ENCODE data around the gene IFNA2.
"Not testable (repeated sequence)": the region's sequence is repeated elsewhere in the genome, so short reads cannot be mapped to it uniquely, and the experiment has no call there.

IFNA2 gene

DNA sequence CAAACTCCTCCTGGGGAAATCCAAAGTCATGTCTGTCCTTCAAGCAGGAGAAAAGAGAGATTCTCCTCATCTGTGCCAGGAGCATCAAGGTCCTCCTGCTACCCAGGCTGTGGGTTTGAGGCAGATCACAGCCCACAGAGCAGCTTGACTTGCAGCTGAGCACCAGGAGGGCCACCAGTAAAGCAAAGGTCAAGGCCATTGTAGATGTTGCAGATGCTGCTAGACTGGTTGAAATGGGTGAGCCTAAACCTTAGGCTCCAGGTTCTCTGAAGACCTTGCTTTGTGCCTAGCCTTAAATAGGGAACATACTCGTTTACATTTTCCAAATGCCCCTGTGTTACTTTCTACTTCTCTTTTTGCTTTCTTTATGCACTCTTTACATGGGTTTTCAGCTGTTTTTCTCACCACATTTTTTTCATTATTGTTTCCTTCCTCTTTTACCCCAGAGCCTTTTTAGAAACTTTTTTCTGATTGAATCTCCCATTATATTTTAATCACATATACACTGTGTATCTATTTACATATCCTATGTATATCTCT, at the start of gene IFNA2:
Gene IFNA2 (minus strand): TSS at position 268 of the 540 bp plus-strand sequence. CDS start 69 bp downstream, at position 199.
- no peak for FAIRE-seq

GRCh38 chr9:21435015-21435383, 49.8 kb upstream of the IFNA2 start:
- FAIRE-seq, result not testable (repeated sequence)

DNA sequence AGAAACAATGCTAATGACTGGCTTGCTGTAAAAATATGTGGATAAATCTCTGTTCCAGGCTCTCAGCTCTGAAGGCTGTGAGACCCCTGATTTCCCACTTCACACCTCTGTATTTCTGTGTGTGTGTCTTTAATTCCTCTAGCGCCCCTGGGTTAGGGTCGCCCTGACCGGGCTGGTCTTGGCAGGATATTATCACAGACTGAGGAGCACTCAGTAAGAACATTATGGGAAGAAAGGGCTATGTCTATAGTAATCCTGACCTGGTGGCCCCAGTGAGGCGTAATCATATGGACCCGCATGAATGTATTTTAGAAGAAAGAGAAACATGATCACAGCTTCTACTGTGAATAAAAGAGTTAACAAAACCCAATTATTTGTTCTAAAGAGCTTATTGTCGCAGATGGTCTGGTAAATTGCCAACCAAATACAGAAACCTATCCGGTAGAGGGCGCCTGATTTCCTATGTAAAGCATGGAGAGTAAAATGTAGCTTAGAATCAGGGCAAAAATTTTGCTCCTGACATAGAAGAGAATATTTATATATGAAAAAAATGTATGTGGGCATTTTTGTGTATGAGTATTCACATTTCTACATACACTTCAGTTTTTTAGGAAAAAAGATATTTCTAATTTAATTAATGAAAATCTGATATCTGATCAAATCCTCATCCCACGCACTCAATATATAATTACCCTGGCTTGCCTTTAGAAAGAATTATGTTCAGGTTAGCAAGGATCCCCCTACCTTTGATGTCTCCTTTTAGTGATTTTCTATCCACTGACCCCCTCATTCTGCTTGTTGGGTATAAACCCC, 49.2 kb upstream of the IFNA2 start:
- FAIRE-seq, result peak; percentile 78

GRCh38 chr9:21432672-21433425, 47.7 kb upstream of the IFNA2 start:
- FAIRE-seq, result no peak

DNA sequence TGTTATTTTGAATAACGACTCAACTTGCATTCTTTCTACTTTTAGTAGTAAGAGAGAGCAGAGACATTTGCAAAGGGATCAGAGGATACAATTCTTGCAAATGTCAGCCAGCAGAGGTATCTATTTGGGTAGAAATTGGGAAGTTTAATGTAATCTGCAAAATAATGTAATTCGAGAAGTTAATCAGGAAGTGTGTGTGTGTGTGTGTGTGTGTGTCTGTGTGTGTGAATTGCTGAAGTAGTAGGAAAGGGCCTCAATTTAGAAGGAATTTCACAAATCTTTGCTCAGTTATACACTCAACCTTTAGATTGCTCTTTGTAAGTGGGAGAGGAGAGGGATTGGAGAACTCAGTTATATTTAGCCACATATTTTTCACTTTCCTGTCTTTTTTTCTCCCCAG, 44.0 kb upstream of the IFNA2 start:
- no peak for FAIRE-seq

DNA sequence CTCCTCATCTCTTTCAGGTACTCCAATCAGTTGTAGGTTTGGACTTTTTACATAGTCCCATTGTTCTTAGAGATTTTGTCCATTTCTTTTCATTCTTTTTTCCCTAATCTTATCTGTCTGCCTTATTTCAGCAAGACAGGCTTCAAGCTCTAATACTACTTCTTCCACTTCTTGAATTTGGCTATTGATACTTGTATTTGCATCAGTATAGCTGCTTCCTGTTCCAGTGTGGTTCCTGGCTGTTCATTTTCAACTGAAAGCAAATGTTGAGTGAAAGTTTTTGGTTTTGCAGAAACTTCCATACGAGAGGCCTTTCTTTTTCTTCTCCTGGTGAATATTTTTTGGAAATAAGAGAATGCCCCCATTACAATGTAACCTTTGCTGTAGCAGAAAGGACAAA, 43.0 kb upstream of the IFNA2 start:
- no peak for FAIRE-seq

DNA sequence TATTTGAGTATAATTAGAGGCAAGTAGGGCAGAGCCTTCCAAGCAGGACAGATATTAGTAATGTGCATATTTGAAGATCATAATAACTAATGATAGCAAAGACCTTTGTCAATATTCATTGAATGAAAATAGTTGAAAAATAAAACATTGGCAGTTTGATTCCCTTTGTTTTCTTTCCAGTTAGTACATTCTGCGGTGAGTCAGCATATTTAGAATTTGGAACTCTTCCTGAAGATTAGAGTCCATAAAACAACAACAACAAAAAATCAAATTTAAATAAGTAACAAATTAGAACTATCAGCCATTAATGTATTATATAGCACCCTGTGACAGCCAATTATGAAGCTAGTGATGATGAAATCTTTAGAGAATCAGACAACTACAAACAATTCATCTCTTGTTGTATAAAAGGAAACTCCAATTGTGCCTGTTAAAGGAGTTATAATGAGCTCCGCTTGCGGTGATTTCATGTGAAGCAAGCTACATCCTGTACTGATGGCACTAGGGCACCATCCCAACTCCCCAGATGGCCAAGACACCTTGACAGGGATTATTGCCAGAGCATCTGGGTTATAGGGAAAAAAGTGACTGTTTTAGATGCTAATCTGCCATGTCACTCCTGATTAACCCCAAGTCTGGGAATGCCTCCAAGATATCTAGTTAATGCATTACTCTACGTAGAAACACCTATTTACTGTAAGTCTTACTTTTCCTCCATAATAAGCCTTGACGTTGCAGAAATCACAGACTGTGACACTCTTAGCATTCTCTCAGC, 30.5 kb upstream of the IFNA2 start:
- no peak for FAIRE-seq

DNA sequence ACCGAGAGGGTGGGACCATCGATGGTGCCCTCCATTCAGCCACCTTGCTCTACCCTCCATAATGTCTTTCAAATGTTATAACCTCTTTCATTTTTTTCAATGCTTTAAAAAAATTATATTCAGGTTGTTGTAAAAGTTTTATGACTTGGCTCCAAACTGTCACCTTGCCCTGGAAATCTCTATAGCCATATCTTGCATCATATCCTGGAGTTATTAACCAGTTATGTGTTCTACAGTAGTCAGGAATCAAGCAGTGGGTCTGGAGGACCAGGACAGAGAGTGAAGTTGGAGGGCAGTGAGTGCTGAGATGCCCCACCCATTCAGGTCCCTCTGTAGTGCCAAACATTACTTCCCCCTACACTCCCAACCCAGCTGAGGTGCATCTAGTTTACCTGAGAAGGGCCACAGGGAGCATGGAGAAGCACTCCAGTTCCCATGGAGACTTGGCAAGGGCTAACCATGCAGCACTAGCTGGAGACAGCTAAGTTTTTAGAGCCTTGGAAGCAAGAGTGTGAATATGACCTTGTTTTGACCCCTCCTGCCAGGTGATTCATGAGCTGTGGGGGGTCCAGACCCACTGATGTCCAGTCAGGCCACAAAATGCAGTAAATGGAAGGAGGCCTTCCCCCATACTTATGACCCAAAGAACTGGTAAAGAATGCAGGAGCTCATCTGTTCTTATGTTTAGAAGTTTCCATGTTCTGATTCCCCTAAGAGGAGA, 29.2 kb upstream of the IFNA2 start:
- FAIRE-seq, result no peak

GRCh38 chr9:21413624-21414023, 28.4 kb upstream of the IFNA2 start:
- no peak for FAIRE-seq

- no peak for FAIRE-seq
Observed at GRCh38 chr9:21413151-21413550, 28.0 kb upstream of the IFNA2 start.

DNA sequence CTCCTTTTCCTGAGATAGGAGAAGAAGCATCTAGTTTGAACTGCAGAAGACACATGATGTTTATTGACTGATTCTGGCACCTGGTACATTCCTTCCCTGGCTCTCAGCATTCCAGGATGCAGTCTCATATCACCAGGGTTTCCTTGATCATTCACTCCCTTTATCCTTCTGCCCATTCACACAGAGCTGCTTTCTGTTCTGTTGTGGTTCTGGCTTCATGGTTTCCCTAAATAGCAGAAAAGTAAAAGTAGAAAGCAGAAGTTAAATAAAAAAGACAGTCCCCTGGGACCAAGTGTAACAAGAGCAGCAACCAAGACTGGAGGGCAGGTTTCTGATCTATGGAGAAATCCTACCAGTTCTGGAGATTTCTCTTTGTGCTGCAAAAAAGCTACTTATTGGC, 26.9 kb upstream of the IFNA2 start:
- no peak for FAIRE-seq

DNA sequence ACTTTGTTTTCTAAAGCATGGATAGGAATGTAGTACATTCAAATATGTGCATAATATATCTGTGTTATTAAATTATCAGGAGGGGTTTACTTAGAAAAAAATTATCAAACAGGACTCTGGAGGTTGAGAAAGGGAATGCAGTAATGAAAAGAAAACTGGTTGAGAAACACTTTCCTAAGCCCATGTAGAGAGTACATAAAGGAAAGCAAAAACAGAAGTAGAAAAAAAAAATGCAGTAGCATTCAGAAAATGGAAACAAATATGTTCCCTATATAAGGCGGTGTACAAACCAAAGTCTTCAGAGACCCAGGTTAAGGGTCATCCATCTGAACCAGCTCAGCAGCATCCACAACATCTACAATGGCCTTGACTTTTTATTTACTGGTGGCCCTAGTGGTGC, 23.6 kb upstream of the IFNA2 start, which contains the start of gene IFNA8:
Gene IFNA8 (plus strand): TSS at position 301 of the 400 bp plus-strand sequence. CDS start 60 bp downstream, at position 361.
- no peak for FAIRE-seq

GRCh38 chr9:21404146-21404545, 18.9 kb upstream of the IFNA2 start:
- no peak for FAIRE-seq

GRCh38 chr9:21402386-21403251, 17.4 kb upstream of the IFNA2 start:
- FAIRE-seq, result no peak

DNA sequence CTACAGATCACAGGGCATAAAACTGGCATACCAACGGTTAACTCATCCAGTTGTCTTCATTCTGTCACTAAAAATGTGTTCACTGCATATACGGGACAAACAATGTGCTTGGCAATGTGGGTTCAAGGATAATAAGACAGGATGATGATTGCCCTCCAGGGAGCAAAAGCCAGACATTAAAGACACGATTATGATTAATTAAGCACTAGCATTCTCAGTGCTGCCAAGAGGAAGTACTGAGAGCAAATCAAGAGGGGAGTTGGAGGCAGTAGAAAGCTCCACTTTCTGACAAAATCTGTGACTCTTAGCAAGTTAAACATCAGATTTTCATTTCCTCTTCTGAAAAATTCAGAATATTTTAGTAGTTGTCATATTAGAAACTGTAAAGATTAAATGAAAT, 14.8 kb upstream of the IFNA2 start:
- FAIRE-seq, result no peak

GRCh38 chr9:21398955-21399489, 13.8 kb upstream of the IFNA2 start:
- no peak for FAIRE-seq

DNA sequence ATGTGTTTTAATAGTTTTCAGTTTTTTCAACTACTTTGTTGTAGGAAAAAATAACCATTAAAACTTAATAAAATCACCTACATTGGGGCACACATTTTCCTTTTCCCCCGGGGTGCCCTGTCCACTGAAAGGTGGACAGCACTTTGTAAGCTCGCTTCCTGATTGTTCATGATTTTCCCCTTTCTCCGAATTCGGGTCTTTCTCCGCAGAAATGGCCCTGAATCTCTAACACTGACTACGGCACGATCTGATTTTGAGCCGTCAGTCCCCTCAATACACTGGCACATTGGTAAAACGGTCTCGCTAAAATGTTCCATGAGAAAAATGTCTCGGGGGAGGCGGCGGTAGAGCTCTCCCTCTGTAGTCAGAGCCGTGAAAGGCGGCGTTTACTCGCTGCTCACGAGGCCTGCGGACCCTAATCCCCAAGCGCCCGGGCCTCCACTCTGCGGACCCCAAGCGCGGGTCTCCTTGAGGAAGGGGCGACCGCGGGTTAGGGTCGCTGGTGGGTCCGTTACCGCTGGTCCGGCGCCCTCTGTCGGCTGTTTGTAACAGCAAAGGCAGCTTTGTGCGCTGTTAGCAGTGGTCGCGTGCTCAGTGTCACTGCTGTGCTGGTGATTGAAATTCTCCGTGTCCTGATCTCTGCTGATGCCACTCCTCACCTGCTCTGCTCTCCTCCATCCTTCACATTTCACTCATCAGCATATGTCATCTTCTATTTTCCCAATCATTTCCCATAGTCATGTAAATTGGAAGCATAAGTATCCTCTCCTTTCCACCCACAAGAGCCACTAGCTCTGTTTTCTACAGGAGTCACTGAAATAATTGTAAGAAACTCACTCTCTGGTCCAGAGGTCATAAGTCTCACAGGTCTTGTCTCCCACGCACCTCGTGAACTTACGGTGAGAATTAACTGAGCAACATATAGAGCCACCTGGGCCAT, 10.8 kb upstream of the IFNA2 start:
- FAIRE-seq, result no peak

GRCh38 chr9:21392270-21392669, 7.1 kb upstream of the IFNA2 start:
- FAIRE-seq, result no peak

DNA sequence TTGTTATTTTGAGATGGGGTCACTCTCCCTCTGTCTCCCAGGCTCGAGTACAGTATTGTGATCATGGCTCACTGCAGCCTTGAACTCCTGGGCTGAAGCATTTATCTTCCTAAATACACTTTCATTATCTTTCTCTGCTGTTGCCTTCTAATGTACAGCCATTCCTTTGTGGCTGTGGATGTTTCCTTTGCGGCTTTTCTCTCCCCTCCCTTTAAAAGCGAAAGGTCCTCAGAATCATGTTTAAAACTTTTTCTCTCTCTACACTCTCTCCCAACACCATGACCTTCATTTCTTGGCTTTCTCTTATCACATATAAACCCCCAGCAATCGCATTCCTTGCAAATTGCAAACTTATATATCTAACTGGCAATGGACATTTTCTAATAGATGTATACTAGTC, 1.6 kb downstream of the IFNA2 start:
- FAIRE-seq, result no peak

Measured in A204.1 (cell line).